NCI-H1092 (cell line): ENCODE measurements around the gene CAPN10.

Experiments used
- DNase-seq: peaks from one replicate; lab custom pipeline; 2025; lab: John Stamatoyannopoulos, UW

CAPN10 gene

GRCh38 chr2:240563951-240564560, 22.5 kb upstream of the CAPN10 start:
- DNase-seq, result no peak

GRCh38 chr2:240564561-240565332, 21.8 kb upstream of the CAPN10 start:
- no peak for DNase-seq

DNA sequence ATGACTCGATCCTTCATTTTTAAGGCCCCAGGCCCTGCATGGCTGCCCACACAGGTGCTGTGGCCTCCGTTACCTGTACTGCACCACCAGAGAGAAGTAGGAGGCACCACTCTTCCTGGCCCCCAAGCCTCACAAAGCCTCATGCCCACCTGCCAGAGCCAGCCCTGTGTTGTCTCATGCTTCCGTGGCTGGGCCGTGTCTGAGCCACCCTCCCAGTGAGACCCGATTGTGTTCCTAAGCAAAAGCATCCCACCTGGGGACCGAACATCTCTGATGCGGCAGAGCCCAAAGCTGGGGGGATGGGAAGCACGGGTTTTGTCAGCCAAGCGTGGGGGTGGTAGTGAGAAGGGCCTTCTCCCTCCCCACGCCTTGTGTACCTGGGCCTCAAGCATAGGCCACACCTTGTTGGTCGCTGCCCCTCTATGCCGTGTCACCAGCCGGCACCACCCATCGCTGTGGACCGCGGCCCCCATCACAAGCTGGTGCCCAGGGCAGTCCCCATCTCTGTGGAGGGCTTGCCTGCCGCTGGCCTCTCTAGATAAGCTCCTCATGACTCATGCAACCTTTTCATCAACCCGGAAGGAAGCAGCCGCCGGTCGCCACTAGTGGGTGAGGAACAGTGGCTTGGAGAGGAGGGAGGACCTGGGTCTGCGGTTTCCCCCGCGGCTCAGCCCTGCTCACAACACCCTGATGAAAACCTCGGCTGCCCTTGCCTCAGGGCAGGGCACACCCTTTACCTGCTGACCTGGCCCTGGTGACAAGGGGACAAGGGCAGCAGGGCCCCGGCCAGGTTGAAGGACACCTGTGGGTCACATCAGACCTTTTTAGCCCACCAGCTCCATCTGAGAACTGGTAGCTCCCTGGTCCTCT, 21.0 kb upstream of the CAPN10 start:
- no peak for DNase-seq

GRCh38 chr2:240566203-240567136, 20.1 kb upstream of the CAPN10 start:
- DNase-seq, result peak; percentile 46

DNA sequence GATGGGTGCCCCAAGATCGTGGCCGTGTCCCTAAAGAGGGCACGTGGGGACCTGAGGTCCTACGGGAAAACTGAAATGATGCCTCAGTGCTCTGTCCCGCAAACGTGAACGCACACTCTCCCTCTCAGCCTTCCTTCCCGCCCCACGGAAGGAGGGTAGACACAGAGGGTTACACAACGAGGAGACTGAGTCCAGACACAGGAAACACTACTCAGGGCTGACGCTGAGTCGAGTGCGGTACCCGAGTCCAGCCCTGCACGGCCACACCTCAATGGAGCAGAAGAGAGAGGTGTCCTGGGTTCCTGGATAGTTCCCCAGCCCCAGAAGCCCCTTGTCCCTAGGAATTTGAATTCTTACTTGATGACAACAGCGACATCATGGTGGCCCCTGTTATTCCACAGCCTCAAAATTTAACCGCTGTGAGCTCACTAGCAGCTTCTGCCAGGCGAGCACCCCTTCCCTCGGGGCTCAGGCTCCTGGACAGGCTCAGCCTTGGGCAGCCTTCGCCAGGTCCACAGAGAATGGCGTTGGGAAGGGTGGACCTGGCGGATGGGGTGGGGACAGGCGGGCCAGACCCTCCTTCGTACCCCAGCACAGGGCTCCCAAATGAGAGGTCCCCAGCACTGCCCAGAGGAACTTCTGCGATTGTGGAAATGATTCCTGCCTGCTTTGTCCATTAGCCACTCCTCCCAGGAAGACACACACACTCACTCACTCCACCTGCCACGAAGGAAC, 19.2 kb upstream of the CAPN10 start:
- DNase-seq, result no peak

GRCh38 chr2:240567872-240568677, 18.5 kb upstream of the CAPN10 start, which contains the start of gene RNPEPL1:
Gene RNPEPL1, plus strand, starts transcription at chr2:240568484. Its CDS starts 103 bp downstream, at chr2:240568587.
- no peak for DNase-seq

DNA sequence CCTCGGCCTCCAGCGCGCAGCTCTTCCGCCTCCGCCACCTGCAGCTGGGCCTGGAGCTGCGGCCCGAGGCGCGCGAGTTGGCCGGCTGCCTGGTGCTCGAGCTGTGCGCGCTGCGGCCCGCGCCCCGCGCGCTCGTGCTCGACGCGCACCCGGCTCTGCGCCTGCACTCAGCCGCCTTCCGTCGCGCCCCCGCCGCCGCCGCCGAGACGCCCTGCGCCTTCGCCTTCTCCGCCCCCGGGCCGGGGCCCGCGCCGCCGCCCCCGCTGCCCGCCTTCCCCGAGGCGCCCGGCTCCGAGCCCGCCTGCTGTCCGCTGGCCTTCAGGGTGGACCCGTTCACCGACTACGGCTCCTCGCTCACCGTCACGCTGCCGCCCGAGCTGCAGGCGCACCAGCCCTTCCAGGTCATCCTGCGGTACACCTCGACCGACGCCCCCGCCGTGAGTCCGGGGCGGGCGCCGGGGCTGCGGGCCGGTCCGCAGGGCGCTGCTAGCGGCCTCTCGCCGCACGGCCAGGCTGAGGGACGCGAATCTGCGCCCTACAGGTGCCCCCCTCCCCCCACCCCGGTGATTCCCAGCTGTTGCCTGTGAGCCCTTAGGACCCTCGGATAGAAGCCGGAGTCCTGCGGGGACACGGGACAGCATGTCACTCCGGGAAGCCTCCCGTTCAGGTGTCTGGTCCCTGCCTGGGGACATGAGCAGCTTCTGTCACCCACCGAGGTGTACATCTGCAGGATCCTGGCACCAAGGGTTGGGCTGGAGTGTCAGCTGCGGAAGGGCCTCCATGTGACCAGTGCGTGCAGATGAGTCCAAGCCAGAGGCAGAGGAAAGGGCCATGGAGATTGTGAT, 17.6 kb upstream of the CAPN10 start:
- peak; percentile 16 for DNase-seq

DNA sequence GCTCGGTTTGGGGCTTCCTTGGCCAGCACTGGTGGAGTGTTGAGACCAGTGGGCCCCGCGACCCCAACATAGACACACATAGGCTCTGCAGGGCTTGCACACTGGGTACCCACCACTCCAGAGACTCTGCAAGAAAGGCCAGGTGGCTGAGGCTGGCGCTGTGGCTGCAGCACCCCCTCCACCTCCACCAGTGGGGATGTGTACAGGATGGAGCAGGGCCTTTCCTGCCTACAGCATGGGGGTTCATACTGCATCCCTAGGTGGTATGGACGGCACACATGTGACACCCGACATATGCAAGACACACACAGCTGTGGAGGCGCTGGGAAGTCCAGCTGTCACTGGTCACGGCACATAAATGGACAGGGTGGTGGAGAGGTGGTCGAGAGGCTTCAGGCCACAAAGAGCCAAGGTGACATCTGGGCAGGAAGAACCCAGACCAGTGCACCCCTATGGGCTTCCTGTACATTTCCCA, 17.0 kb upstream of the CAPN10 start:
- DNase-seq, result no peak

- no peak for DNase-seq
Observed at GRCh38 chr2:240569998-240570530, 16.5 kb upstream of the CAPN10 start.

- DNase-seq, result no peak
Observed at GRCh38 chr2:240570531-240571313, 15.8 kb upstream of the CAPN10 start.

- DNase-seq, result no peak
Observed at GRCh38 chr2:240571314-240571973, 15.1 kb upstream of the CAPN10 start.

- no peak for DNase-seq
Observed at GRCh38 chr2:240572141-240573031, 14.1 kb upstream of the CAPN10 start.

- DNase-seq, result no peak
Observed at GRCh38 chr2:240573071-240573515, 13.4 kb upstream of the CAPN10 start.

DNA sequence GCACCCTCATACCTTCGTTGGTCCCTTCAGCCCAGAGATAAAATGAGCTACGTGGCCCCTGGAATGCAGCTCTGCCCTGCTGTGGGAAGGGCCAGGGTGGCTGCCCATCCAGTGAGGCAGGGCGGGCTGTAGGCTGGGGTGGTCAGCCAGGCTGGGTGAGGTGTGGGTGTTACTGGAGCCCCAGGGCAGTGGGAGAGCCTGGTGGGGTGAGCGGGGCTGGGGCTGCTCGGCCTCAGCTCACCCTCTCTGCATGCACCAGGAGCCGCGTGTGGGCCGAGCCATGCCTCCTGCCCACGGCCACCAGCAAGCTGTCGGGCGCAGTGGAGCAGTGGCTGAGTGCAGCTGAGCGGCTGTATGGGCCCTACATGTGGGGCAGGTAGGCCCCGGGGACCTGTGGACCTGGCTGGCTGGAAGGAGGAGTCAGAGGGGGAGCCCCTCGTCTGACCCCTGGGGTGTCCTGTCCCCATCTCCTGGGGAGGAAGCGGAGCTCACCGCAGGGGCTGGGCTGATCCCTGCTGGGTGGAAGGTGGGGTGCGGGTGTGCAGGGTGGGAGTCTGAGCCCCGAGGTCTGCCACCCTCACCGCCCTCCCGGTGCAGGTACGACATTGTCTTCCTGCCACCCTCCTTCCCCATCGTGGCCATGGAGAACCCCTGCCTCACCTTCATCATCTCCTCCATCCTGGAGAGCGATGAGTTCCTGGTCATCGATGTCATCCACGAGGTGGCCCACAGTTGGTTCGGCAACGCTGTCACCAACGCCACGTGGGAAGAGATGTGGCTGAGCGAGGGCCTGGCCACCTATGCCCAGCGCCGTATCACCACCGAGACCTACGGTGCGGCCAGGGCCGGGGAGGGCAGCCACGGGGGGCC, 12.8 kb upstream of the CAPN10 start:
- no peak for DNase-seq
